Mucosa of gallbladder (tissue), 1 donor: Measurements from ENCODE around the gene GABRB3. TPM values are rescaled to one million over a fixed set of nuclear protein-coding genes. Genes with fewer than 3 reads are reported as not detected.
A peak's percentile ranks its signal among the peaks of the same experiment; 100 is the strongest.

Experiments used
- DNase-seq: peaks from one replicate; pipeline ENCODE4 v3.0.0-alpha.2; 2020; ENCODE audit warnings: low spot score
- total RNA-seq: library from RNA; stranded (reverse); gene quantifications from one replicate; pipeline ENCODE4 v1.2.1, GENCODE V29; 2021
- donor health status: DM: no; HTN: no; CAD: no.

GABRB3 gene
- total RNA-seq, 1 donor from 2014 or later, result 91.6 TPM

DNA sequence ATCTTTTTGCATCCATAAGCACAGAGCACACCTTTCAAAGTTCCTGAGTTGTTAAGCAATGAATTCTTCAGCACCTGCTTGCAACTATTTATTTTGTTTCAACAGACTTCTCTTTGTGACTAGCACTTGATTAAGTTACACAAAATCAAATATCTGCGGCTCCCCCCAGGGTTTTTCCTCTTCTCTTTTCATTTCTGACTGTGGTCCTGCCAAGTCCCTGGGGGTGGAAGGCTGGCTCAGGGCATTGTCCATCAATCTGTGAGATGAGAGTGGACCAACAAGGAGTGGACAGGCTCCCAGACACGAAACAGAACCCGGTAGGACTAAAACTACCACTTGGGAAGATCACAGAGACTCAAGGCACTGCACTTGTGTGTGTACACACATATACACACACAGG, 96.8 kb downstream of the GABRB3 start:
- no peak for DNase-seq

DNA sequence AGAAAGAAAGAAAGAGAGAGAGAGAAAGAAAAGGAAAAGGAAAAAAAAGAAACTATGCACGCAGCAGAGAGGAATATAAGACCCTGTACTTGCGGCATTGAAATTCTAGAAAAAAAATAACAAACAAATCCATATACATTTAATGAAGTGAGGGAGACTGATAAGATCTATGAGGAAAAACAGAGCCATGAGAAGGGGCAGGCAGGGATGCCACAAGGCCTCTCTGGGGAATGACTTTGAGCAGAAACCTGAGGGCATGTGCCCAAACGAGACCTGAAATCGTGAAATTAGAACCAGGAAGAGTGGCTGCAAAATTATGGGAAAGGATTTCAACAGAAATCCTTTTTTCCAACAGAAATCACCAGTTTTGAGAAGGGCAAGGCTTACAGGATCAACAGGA, 98.4 kb downstream of the GABRB3 start:
- no peak for DNase-seq

GRCh38 chr15:26673445-26673844, 99.4 kb downstream of the GABRB3 start:
- DNase-seq, result no peak

DNA sequence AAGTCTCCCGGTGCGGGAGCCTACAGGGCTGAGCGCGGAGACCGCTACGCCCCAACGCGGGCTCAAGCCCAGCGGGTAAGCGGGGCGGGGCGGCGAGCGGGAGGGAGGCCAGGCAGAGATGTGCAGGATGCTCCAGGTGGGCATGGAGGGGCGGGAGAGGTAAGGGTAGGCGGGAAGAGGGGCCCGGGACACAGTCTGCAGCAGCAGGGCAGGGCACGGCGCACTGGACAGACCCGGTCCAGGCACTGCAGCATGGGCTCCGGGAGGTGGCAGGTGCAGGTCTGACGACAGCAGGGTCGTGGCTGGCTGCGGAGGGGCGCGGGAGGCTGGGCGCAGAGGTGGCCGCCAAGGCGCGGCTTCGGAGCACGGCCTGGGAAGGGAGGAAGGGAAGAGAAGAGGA, 102.8 kb downstream of the GABRB3 start:
- DNase-seq, result no peak

- peak; percentile 22 for DNase-seq
Measured at GRCh38 chr15:26667222-26667988, 105.5 kb downstream of the GABRB3 start.

DNA sequence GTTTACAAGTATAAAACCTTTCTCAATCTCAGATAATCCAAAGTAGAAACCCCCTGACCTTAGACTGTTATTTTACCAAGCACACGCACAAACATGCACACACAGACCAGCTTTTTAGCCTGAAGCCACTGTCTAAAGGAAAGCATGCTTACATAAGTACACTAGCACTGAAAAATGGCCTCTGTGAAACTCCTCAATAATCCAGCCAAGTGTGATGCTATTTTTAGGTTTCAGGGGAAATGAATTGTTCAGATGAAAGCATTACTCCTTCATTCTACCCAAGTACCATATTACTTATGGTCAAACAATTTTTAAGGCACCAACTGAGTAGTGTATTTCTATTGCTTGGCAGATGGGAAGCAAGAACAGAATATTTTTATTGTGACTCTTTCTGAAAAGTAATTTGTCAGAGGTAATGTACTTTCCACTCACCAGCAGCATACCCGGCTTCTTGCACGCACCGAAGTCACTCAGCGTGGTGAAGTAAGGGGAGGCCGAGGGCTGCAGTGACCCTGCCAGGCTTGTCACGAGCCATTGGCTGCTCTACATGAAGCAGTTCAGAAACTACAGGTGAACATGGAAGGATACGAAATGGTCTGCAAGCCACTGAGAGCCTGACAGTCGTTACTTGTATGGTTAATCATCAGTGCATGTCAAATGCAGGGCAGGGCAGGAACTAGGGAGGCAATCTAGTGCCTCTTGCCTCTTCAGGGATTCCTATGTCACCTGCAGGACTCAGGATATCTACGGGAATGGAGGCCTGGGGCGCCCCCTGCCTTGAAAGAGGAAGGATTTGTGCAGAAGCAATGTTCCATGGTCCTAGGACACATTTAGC, 106.7 kb downstream of the GABRB3 start:
- no peak for DNase-seq

DNA sequence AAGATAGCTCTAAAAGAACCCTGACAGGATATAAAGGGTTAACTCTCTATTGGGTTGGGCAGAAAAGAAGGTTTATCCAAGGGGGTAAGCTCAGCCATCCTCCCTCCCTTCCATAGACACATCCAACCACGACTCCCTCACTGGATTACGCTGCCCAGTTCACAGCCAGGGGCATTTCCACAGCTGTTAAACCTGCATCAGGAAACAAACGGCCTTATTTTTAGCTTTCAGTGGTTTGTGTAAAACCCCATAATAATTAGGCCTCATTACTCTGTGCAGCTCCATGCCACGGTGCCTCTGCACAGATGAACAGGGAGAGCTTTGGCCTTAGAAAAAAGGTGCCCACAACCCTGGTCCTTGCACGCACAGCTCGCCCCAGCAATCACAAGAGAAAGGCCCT, 110.6 kb downstream of the GABRB3 start:
- no peak for DNase-seq

DNA sequence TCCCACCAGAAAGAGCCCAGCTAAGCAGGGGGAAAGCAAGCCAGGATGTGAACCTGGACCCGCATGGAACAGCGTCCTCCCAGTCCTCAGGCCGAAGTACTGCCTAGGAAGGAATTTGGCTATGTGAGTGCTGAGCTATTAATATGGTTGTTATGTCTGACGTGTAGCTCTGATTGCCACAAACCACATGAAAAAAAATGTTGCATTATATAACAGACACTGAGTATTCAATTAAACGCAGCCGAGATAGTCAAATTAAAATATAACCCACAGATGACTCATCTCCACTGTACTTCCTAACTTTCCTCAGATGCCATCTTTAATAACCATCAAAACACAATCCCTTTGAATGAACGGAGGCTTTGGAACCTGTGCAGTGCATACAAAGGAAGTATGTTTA, 111.1 kb downstream of the GABRB3 start:
- no peak for DNase-seq

DNA sequence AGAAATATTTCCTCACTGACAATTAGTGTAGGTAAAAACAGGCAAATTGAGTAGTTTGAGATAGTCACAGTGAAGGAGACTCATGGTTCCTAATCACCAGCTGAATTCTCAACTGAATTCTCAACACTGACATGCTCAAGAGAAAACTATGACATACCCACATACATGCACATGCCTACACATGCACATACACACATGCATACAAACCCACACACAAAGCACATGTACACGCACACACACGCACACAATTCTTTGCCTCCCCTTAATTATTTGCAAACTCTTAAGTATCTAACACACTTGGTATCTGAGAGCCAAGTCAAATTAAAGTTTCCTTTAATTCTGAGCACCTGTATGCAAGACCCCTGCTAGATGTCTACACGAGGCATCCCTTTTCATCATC, 111.8 kb downstream of the GABRB3 start:
- DNase-seq, result no peak

DNA sequence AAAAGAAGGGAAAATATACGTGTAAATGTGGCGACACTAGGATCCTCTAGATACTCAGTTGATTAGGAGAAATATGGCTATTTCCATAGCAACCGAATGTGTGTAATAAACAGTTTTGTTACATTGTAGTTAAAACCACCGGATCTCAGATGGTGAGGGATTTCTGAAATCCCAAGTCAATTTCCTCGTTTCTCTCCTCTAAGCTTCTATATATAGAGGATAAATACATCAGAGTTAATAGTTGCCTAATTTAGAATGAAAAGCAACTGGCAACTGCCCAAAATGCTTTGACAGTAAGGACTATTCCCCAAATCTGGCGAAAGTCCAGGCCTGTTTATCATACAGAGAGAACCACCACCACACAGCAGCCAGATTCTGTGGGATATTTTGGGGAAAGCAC, 112.6 kb downstream of the GABRB3 start:
- no peak for DNase-seq

- DNase-seq, result no peak
Measured at GRCh38 chr15:26658290-26658689, 114.6 kb downstream of the GABRB3 start.

DNA sequence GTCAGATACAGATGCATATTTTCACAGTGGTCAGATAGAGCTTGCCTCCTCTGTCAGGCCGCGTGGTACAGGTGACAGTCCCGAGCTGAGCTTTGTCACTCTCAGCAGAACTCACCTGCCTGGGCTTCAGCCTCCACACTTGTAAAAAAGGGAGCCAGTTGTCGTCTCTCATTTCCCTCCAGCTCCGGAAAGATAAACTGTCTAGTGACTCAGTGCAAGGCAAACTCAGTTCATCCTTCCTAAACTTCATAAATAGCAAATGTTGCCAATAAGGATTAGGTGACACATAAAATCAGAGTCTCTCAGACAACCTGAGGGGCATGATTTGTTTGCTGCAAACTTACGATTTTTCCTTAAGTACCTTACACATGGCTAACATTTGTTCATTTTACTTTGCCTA, 116.8 kb downstream of the GABRB3 start:
- no peak for DNase-seq

DNA sequence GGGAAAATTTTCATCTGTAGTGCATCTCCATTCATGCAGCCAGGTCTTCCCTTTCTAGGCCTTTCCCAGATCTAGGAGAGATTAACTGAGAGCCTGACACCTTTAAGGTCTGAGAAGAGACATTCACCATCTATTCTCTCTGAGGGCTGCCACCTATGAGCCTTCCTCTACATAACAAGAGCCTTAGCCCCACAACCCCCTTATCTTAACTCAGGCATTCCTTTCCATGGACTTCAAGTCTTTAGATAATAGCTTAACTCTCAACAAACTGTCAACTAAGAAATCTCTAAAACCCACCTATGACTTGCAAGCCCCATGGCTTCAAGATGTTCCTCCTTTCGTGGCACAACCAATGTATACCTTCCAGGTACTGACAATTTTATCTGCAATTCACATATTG, 121.0 kb downstream of the GABRB3 start:
- no peak for DNase-seq

DNA sequence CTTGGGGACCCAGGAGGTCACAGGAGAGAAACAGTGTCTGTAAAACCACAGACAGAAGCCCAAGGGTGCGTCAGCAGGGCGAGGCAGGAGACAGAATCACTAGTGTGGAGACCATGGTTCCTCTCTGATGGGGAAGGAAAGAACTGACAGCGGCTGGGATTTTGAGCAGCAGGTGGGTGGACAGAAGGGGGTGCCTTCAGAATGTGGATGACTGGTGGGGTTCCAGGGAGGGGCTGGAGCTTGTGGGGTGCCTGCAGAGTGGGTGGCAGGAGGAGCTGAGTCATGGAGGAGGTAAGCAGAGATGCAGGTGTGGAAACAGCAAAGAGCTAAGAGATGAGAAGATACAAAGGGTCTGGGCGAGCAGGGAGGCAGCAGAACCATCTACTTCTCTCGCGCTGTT, 124.2 kb downstream of the GABRB3 start:
- DNase-seq, result no peak

DNA sequence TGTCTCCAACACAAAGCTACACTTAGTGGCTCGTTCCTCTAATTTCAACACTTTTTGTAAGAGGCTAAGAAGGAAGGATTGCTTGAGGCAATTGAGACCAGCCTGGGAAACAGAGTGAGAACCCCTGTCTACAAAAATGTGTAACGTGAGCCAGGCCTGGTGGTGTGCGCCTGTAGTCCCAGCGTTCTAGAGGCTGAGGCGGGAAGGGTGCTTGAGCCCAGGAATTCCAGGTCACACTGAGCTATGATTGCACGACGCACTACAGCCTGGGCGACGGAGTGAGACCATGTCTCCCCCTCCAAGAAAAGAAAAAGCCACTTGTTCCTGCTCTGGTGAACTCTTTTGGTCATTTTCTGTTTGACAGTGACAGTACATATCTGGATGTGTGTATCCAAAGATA, 127.9 kb downstream of the GABRB3 start:
- no peak for DNase-seq

- no peak for DNase-seq
Measured at GRCh38 chr15:26641144-26641543, 131.7 kb downstream of the GABRB3 start.

DNA sequence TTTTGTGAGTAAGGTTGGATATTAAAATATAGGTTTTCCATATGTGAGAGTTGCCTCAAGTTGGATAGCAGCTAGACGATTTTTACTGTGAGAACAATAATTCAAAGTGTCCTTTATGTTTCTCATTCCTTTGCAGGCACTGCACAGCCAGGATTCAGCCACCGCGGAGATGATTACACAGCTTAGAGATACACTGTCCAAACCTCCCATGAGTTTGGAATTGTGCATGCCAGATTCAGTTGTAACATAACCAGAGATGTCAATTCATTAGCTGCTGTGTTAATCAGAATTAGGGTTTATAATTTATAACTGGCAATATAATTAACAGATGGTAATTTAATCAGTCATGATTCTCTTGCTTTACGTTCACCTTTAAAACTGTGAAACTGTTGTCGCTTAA, 132.3 kb downstream of the GABRB3 start:
- no peak for DNase-seq

GRCh38 chr15:26639966-26640365, 132.9 kb downstream of the GABRB3 start:
- DNase-seq, result no peak

DNA sequence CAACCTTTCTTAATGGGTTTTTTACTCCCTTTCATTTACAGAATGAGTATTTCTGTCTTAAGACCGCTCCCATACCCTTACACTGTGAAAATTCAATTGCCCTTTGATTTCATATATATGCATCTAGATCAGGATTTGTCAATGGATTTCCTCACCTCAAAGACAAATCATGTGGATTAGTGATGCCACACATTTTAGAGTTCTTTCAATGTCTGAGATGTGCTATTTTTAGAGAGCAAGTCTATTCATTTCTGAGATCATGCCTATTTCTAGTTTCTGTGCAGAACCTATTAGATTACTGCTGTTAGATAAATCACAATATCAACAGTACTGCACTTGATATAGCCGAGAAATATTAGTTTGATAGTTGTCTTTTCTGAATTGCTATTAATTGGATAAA, 137.3 kb downstream of the GABRB3 start:
- no peak for DNase-seq

- no peak for DNase-seq
Measured at GRCh38 chr15:26635105-26635504, 137.8 kb downstream of the GABRB3 start.

GRCh38 chr15:26634319-26634718, 138.5 kb downstream of the GABRB3 start:
- DNase-seq, result no peak

DNA sequence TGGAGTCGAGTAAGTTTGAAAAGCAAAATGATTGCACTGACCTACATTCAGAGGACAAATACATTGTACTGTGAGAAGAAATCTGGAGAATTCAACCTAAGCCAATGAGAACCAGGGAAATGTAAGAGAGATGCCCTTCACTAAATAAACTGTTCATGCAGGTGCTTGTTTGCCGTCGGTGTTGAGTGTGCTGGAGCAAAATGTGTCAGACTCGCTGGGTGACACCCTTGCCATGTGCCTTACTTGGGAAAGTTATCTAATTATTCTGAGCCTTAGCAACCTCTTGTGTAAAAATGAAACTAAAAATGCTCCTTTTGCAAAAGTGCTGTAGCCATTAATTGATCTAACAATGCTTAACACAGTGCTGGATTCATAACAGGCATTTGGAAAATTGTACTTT, 140.4 kb downstream of the GABRB3 start:
- DNase-seq, result no peak

DNA sequence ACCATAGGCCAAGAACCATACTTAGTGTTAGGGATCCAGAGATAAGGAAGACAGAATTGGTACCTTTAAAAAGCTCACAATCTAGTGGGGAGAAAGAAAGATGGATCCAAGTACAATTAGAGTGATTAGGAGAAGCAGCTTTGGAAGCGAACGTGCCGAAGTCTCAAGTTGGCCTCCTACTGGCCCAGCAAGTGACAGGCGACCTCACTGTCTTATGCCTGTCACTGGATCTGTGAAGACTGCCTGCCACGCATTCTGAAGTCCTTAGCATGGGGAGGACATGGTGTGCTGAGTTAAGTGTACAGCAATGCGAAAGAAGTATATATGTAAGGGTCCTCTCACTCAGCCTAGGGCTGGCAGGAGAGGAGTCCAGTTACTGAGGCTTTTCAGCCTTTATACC, 141.0 kb downstream of the GABRB3 start:
- DNase-seq, result no peak
